HFFc6 (cell line): Measurements from ENCODE around the gene ACTL10. TPM values are rescaled to one million over a fixed set of nuclear protein-coding genes. Genes with fewer than 3 reads are reported as not detected.
A peak's percentile ranks its signal among the peaks of the same experiment; 100 is the strongest.

Experiments used
- DNase-seq: peaks from one replicate; pipeline ENCODE4 v3.0.0-alpha.2; 2018
- H3K27ac Mint-ChIP-seq: 2 replicates; pipeline ENCODE4 v1.8.0; 2020; ENCODE audit warnings: mild to moderate bottlenecking, mixed read lengths
- H3K27me3 Mint-ChIP-seq: 2 replicates; pipeline ENCODE4 v1.8.0; 2021; ENCODE audit warnings: mild to moderate bottlenecking, moderate library complexity, mixed read lengths; ENCODE audit not compliant: insufficient read depth
- H3K36me3 Mint-ChIP-seq: 2 replicates; pipeline ENCODE4 v1.8.0; 2021; ENCODE audit warnings: low read depth, mixed read lengths
- H3K4me1 Mint-ChIP-seq: 2 replicates; pipeline ENCODE4 v1.8.0; 2020; ENCODE audit warnings: low read depth, mixed read lengths
- H3K4me3 Mint-ChIP-seq: 2 replicates; pipeline ENCODE4 v1.8.0; 2020; ENCODE audit warnings: mild to moderate bottlenecking, moderate library complexity, mixed read lengths
- H3K9me3 Mint-ChIP-seq: 2 replicates; pipeline ENCODE4 v1.8.0; 2020; ENCODE audit warnings: mild to moderate bottlenecking, mixed read lengths
- total RNA-seq, 6 experiments: library from RNA; stranded (reverse); fragmentation: NEBNext Ultra II Directional; extraction: Animal tissue kit (Norgen Biotek cat#: 25700); gene quantifications; 2 replicates in 1 of 6; 3 replicates in 5 of 6; pipeline ENCODE4 v1.2.3, GENCODE V29; 2021
- TF ChIP-seq, protein P1 (sequence below): fragments of 200-600 bp; sonication (generic); IDR thresholded peaks from 2 replicates; pipeline ENCODE4 v1.5.0; 2021; ENCODE audit warnings: antibody characterized with exemption, mild to moderate bottlenecking

Gene ACTL10
- total RNA-seq, 6 experiments from 2014 or later, result 1.6 to 2.3 (median 1.8) TPM

DNA sequence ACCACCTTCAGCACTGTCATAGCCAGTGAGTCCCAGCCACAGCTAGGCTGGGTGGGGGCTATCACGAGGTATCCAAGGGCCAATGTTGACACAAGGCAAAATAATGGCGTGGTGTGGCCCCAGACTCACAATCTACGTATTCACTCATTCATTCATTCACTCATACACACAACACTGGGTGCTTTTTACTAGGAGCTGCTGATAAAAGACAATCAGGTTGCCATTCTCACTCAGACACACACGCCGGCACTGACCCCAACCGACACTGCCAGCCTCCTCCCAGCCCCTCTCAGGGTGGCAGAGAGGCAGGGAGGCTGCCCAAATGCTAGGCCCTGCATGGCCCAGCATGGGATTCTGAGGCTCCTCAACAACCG is 6.1 kb upstream of the ACTL10 start:
- Mint-ChIP-seq H3K36me3 (no peaks in the 10 kb centered on the region), H3K27me3 (no peaks in the 10 kb centered on the region; the same call in none of the 2 replicates), H3K4me1 (peaks cover 23% of the 10 kb centered on the region), H3K4me3 (no peak overlapping the region), H3K27ac (peak overlapping the region; percentile 16; the same call in 1 of the 2 replicates), H3K9me3 (no peaks in the 10 kb centered on the region)
- TF ChIP-seq, protein P1, sequence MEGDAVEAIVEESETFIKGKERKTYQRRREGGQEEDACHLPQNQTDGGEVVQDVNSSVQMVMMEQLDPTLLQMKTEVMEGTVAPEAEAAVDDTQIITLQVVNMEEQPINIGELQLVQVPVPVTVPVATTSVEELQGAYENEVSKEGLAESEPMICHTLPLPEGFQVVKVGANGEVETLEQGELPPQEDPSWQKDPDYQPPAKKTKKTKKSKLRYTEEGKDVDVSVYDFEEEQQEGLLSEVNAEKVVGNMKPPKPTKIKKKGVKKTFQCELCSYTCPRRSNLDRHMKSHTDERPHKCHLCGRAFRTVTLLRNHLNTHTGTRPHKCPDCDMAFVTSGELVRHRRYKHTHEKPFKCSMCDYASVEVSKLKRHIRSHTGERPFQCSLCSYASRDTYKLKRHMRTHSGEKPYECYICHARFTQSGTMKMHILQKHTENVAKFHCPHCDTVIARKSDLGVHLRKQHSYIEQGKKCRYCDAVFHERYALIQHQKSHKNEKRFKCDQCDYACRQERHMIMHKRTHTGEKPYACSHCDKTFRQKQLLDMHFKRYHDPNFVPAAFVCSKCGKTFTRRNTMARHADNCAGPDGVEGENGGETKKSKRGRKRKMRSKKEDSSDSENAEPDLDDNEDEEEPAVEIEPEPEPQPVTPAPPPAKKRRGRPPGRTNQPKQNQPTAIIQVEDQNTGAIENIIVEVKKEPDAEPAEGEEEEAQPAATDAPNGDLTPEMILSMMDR, result no peak
- DNase-seq, result no peak

DNA sequence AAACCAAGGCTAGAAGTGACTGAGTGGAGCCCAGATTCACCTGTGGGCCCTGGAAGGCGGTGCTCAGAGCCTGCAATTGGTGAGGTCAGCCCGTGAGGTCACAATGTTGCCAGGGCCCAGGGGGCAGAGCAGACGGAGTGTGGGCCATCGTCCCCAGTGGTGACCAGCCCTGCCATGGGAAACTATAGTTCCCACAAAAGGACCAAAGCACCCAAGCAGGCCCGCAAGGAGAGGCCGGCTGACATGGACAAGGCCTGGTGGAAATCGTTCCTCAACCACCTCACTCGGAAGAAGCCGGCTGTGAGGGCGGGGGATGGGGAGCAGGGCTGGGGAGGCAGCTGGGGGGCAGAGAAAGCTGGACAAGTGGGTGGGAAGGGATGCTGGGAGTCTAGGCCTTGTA is 4.6 kb upstream of the ACTL10 start, which contains the start of gene C20orf144:
Gene C20orf144, plus strand, starts transcription at position 156 of the 400 bp plus-strand sequence. Its CDS starts 19 bp downstream, at position 175.
- Mint-ChIP-seq H3K9me3 (no peaks in the 10 kb centered on the region), H3K27ac (peak within 1 kb of the TSS; percentile 78), H3K27me3 (peaks cover 2% of the 10 kb centered on the region), H3K4me3 (peak within 1 kb of the TSS; percentile 85), H3K4me1 (peaks cover 32% of the 10 kb centered on the region), H3K36me3 (no peaks in the 10 kb centered on the region)
- TF ChIP-seq, protein P1, result no peak
- no peak for DNase-seq

DNA sequence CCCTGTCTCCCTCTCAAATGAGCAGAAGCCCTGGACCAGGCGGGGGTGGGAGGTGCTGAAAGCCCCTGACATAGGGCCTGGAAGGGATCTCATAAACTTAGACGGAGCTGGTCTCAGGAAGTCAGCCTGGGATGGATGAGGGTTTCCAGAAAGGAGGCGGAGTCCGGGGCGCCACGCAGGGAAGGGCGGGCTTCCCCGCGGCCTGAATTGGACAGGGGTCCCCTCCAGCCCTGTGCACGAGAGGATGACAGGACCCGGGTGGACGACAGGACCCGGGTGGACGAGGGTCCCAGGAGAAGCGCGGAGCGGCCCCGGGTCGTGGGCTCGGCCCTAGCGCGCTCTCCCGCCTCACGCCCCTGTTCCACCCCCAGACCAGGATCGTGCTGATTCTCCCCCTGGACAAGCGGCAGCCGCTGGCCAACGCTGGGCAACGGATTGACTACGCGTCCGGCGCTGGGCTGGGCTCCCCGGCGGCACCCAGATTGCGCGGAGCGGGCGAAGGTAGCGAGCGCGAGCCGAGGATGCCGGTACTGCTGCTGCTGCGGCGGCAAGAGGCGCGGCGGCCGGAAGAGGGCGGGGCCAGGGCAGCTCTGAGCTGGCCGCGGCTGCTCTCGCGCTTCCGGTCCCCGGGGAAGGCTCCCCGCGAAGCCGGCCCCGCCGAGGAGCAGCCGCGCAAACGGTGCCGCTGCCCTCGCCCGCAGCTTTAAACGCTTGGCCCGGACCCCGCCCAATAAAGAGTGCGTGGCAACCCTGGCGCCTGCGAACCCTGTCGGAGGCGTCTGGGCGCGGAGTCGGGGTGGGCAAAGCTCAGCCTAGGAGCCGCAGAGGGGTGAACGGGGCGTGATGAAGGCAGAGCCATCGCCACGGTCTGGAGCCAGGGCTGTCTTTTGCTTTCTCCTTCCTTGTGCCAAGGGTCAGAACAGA is 3.3 kb upstream of the ACTL10 start:
- Mint-ChIP-seq H3K27ac (peak overlapping the region; percentile 78), H3K4me1 (peaks cover 36% of the 10 kb centered on the region), H3K9me3 (no peaks in the 10 kb centered on the region), H3K27me3 (peaks cover 2% of the 10 kb centered on the region), H3K36me3 (no peaks in the 10 kb centered on the region), H3K4me3 (peak overlapping the region; percentile 85)
- DNase-seq, result peak; percentile 54
- TF ChIP-seq, protein P1, result peak; percentile 23; the same call in 1 of the 2 replicates

DNA sequence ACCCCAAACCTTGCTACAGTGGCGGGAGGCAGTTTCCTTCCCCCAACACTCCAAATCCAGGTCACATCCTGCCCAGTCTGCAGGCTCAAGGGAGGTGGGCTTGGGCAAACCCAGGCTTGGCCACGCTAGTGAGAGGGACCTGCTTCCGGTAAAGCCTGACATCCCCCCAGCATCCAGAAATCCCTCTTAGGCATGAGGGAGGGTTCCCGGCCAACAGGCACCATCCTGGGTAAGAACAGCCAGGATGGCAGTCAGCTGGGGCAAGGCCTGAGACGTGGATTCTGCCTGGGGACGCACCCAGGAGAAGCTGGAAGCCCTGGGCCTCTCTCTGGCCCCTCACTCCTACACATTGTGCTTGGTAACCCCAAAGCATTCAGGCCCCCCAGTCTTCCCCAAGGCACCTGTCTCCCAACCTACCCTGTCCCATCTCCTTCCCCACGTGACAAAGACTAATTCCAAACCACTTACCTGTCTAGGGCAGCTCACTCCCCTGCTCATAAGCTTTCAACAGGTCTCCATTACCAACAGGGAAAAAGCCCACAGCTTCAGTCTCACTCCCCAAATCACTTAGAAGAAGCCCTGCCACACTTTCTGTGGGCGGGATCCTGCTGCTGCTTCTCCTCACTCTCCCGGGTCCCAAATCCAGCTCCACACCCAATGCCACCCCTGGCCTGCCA is 2.5 kb upstream of the ACTL10 start:
- Mint-ChIP-seq H3K4me3 (peak overlapping the region; percentile 85), H3K4me1 (peaks cover 41% of the 10 kb centered on the region), H3K36me3 (no peaks in the 10 kb centered on the region), H3K27me3 (peaks cover 2% of the 10 kb centered on the region), H3K27ac (peak overlapping the region; percentile 66), H3K9me3 (no peaks in the 10 kb centered on the region)
- TF ChIP-seq, protein P1, result no peak
- no peak for DNase-seq

DNA sequence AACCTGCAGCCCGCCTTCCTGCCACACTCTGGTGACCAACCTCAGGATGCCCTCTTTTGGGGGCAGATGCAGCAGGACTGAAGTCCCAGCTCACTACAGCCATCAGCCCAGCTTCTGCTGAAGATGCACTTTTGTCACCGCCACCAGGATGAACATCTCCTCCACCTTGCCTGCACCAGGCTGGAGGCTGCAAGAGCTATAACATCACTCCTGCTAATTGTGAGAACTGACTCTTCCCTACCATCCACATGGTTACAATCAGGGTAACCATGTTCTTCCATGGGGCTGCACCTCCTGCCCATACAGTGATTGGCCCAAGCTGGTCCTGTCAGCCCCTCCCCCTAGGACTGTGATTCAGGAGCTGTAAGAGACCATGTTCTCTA is 2.0 kb upstream of the ACTL10 start:
- peak overlapping the region; percentile 66 for H3K27ac Mint-ChIP-seq
- DNase-seq, result no peak

More for the DNA sequence above, 2.0 kb upstream of the ACTL10 start:
- Mint-ChIP-seq H3K27me3 (peaks cover 2% of the 10 kb centered on the region), H3K9me3 (no peaks in the 10 kb centered on the region), H3K4me3 (peak overlapping the region; percentile 85), H3K4me1 (peaks cover 43% of the 10 kb centered on the region), H3K36me3 (no peaks in the 10 kb centered on the region)
- TF ChIP-seq, protein P1, result no peak
